SK-N-SH (cell line): ENCODE data around the gene C10orf90. TPM values are rescaled to one million over a fixed set of nuclear protein-coding genes. Genes with fewer than 3 reads are reported as not detected.

ENCODE experiments used
- CTCF ChIA-PET: fragments of 300-600, 350-600 bp; formaldehyde crosslinking; extraction: SDS; loops from one replicate; lab custom pipeline; 2021; lab: Yijun Ruan, JAX
- POLR2A ChIA-PET: fragments of 350-600 bp; sonication (Branson Sonifier 250); formaldehyde crosslinking; extraction: SDS; loops from one replicate; lab custom pipeline; 2020; ENCODE audit warnings: antibody characterized with exemption, inconsistent platforms; lab: Yijun Ruan, JAX
- DNase-seq: peaks from one replicate; pipeline ENCODE4 v3.0.0; 2012
- H2AFZ ChIP-seq: fragments of 200-600 bp; sonication (generic); 2 replicates; pipeline ENCODE4 v1.8.1; 2016; ENCODE audit warnings: antibody characterized with exemption, mild to moderate bottlenecking, low read depth
- H3F3A ChIP-seq: fragments of 200-600 bp; sonication (generic); replicated peaks from 2 replicates; pipeline ENCODE3; 2016; ENCODE audit warnings: antibody characterized with exemption, mild to moderate bottlenecking; ENCODE audit not compliant: insufficient read depth
- H3K27ac ChIP-seq, 2 experiments: fragments of 200-500 bp in 1 of 2; fragments of 200-600 bp in 1 of 2; sonication (Bioruptor generic) in 1 of 2; sonication (generic), shearing (Covaris generic) in 1 of 2; 2 replicates each; pipeline versions ENCODE4 v1.5.1 to v1.6.1; 2014 to 2016; ENCODE audit warnings: low read depth in 2 of 2, inconsistent platforms in 1 of 2, low read length in 1 of 2, mild to moderate bottlenecking in 1 of 2, mixed read lengths in 1 of 2
- H3K27me3 ChIP-seq: fragments of 200-600 bp; sonication (generic), shearing (Covaris generic); 2 replicates; pipeline ENCODE4 v1.6.1; 2016; ENCODE audit warnings: mixed run types; ENCODE audit not compliant: insufficient read depth
- H3K36me3 ChIP-seq, 2 experiments: fragments of 200-500 bp in 1 of 2; fragments of 200-600 bp in 1 of 2; sonication (Bioruptor generic) in 1 of 2; sonication (generic) in 1 of 2; replicated peaks in 1 of 2; 2 replicates each; pipeline versions ENCODE3 to v1.5.1; 2014 to 2016; ENCODE audit warnings: low read length in 1 of 2, mild to moderate bottlenecking in 1 of 2; ENCODE audit not compliant: insufficient read depth in 2 of 2, control insufficient read depth in 1 of 2
- H3K4me1 ChIP-seq, 2 experiments: fragments of 200-500 bp in 1 of 2; fragments of 200-600 bp in 1 of 2; sonication (Bioruptor generic) in 1 of 2; sonication (generic), shearing (Covaris generic) in 1 of 2; 2 replicates each; pipeline versions ENCODE4 v1.5.1 to v1.6.1; 2014 to 2016; ENCODE audit warnings: low read depth in 1 of 2, low read length in 1 of 2, mixed run types in 1 of 2; ENCODE audit not compliant: insufficient read depth in 2 of 2, control insufficient read depth in 1 of 2
- H3K4me2 ChIP-seq: fragments of 200-600 bp; sonication (generic), shearing (Covaris generic); 2 replicates; pipeline ENCODE4 v1.6.1; 2017; ENCODE audit warnings: mixed run types
- H3K4me3 ChIP-seq, 2 experiments: fragments of 200-500 bp in 1 of 2; fragments of 200-600 bp in 1 of 2; sonication (Bioruptor generic) in 1 of 2; sonication (generic), shearing (Covaris generic) in 1 of 2; 2 replicates each; pipeline versions ENCODE4 v1.5.1 to v1.8.1; 2014 to 2016; ENCODE audit warnings: low read depth in 2 of 2, inconsistent platforms in 1 of 2, low read length in 1 of 2, mild to moderate bottlenecking in 1 of 2, mixed read lengths in 1 of 2, moderate library complexity in 1 of 2
- H3K79me2 ChIP-seq: fragments of 200-600 bp; sonication (generic); 2 replicates; pipeline ENCODE4 v1.8.1; 2017; ENCODE audit warnings: mild to moderate bottlenecking; ENCODE audit not compliant: insufficient read depth
- H3K9ac ChIP-seq: fragments of 200-600 bp; sonication (generic); 2 replicates; pipeline ENCODE4 v1.6.1; 2017; ENCODE audit warnings: mixed run types
- H3K9me2 ChIP-seq: fragments of 200-600 bp; sonication (generic); 2 replicates; pipeline ENCODE4 v1.6.1; 2017; ENCODE audit warnings: mixed run types
- H3K9me3 ChIP-seq: fragments of 200-600 bp; sonication (generic); 2 replicates; pipeline ENCODE4 v1.6.1; 2017; ENCODE audit warnings: mixed run types, mild to moderate bottlenecking, moderate library complexity
- H4K20me1 ChIP-seq: fragments of 200-600 bp; sonication (generic); 2 replicates; pipeline ENCODE4 v1.6.1; 2017; ENCODE audit warnings: mild to moderate bottlenecking, mixed run types; ENCODE audit not compliant: insufficient read depth
- EP300 ChIP-seq, 2 experiments: IDR thresholded peaks; 2 replicates each; pipeline versions ENCODE4 v1.4.0 to v1.6.1; 2012; ENCODE audit warnings: borderline replicate concordance in 1 of 2, low read depth in 1 of 2, low read length in 1 of 2
- EZH2phosphoT487 ChIP-seq: fragments of 200-600 bp; sonication (generic); IDR thresholded peaks from 2 replicates; pipeline ENCODE4 v1.6.1; 2017; ENCODE audit warnings: low read depth, mixed run types, mild to moderate bottlenecking, antibody characterized with exemption, moderate library complexity, borderline replicate concordance
- FOSL2 ChIP-seq: IDR thresholded peaks from 2 replicates; pipeline ENCODE4 v1.4.0; 2012; ENCODE audit warnings: low read depth, mild to moderate bottlenecking, moderate library complexity, borderline replicate concordance
- JUND ChIP-seq: IDR thresholded peaks from 2 replicates; pipeline ENCODE4 v1.4.0; 2012
- MAX ChIP-seq: IDR thresholded peaks from 2 replicates; pipeline ENCODE4 v1.4.0; 2012; ENCODE audit warnings: low read depth
- MEF2A ChIP-seq: IDR thresholded peaks from 2 replicates; pipeline ENCODE4 v1.4.0; 2012; ENCODE audit warnings: low read depth, borderline replicate concordance
- PBX3 ChIP-seq: IDR thresholded peaks from 2 replicates; pipeline ENCODE4; 2012
- RAD21 ChIP-seq: IDR thresholded peaks from 2 replicates; pipeline ENCODE4 v1.6.1; 2012; ENCODE audit warnings: mild to moderate bottlenecking, low read length
- RCOR1 ChIP-seq: fragments of 150-350 bp; IDR thresholded peaks from 2 replicates; pipeline ENCODE4 v1.6.1; 2017; ENCODE audit warnings: antibody characterized with exemption, low read length
- SMC3 ChIP-seq: IDR thresholded peaks from 2 replicates; pipeline ENCODE4 v1.6.1; 2012; ENCODE audit warnings: low read depth, low read length, improper control_type of control experiment
- TCF12 ChIP-seq: IDR thresholded peaks from 2 replicates; pipeline ENCODE4 v1.4.0; 2012
- YY1 ChIP-seq: IDR thresholded peaks from 2 replicates; pipeline ENCODE4 v1.4.0; 2012; ENCODE audit warnings: low read depth, mild to moderate bottlenecking
- ZBTB33 ChIP-seq: IDR thresholded peaks from 2 replicates; pipeline ENCODE4 v1.4.0; 2012; ENCODE audit warnings: low read depth, borderline replicate concordance
- WGBS: methylation state at CpG from one replicate; pipeline ENCODE4 v1.1.6; 2017; ENCODE audit warnings: low lambda C conversion rate; 5-methylcytosine and 5-hydroxymethylcytosine counted together
- polyA plus RNA-seq, 3 experiments: library from polyadenylated mRNA; depleted of rRNA; stranded (reverse); fragments of >200 nt; gene quantifications; 2 replicates each; pipeline ENCODE4 v1.2.3, GENCODE V29; 2012

C10orf90 gene
- polyA plus RNA-seq, 1 of the 3 experiments (the other 2 are of a cell fraction) = 0.21 TPM

GRCh38 chr10:126705131-126705530, 34.6 kb upstream of the C10orf90 start:
- ChIA-PET CTCF (no interaction called here), POLR2A (no interaction called here)
- Histone ChIP-seq H3K4me2 (no peak overlapping the region), H3K27me3 (no peaks in the 10 kb centered on the region), H3K4me1 (no peaks in the 10 kb centered on the region), H3K4me3 (no peak overlapping the region), H3K9ac (no peak overlapping the region), H3K79me2 (no peaks in the 10 kb centered on the region), H3K9me2 (no peaks in the 10 kb centered on the region), H3K27ac (no peak overlapping the region), H3K36me3 (no peaks in the 10 kb centered on the region), H3K9me3 (no peaks in the 10 kb centered on the region), H2AFZ (no peak overlapping the region), H3F3A (no peaks in the 10 kb centered on the region), H4K20me1 (no peaks in the 10 kb centered on the region)
- DNase-seq = no peak
- WGBS = 12% methylated on average over 5 of the region's 5 CpGs
- no peak for TF ChIP-seq FOSL2
- no peak for TF ChIP-seq TCF12
- TF ChIP-seq RAD21 = no peak
- no peak for TF ChIP-seq MEF2A
- TF ChIP-seq RCOR1 = no peak

- no peaks in the 10 kb centered on the region for H4K20me1 ChIP-seq
- no peak overlapping the region for H3K9ac ChIP-seq
- no peaks in the 10 kb centered on the region for H3K36me3 ChIP-seq
- H2AFZ ChIP-seq = no peak overlapping the region
- POLR2A ChIA-PET = no interaction called here
- H3K27me3 ChIP-seq = no peaks in the 10 kb centered on the region
- no peak overlapping the region for H3K4me2 ChIP-seq
- no peaks in the 10 kb centered on the region for H3K79me2 ChIP-seq
- no peaks in the 10 kb centered on the region for H3K9me2 ChIP-seq
- CTCF ChIA-PET = no interaction called here
- TF ChIP-seq TCF12 (no peak), EZH2phosphoT487 (no peak), PBX3 (no peak), ZBTB33 (no peak), SMC3 (no peak), JUND (no peak), MAX (no peak), MEF2A (no peak), EP300 (IDR thresholded peaks at IDR 0.05; ENCODE audit: borderline replicate concordance in 1 of 2, low read depth in 1 of 2, low read length in 1 of 2) (no peak), YY1 (no peak), RCOR1 (no peak)
- H3K27ac ChIP-seq = no peak overlapping the region
- H3K9me3 ChIP-seq = no peaks in the 10 kb centered on the region
- no peak for DNase-seq
- no peaks in the 10 kb centered on the region for H3K4me1 ChIP-seq
- no peak overlapping the region for H3K4me3 ChIP-seq
- WGBS = 22% methylated on average over 7 of the region's 7 CpGs
- H3F3A ChIP-seq = no peaks in the 10 kb centered on the region
Measured at GRCh38 chr10:126704649-126705048, 34.2 kb upstream of the C10orf90 start.
